Mesendoderm (in vitro differentiated cells): ENCODE measurements around the gene DNAJC25.
A peak's percentile ranks its signal among the peaks of the same experiment; 100 is the strongest.

Experiments used
- DNase-seq: peaks from one replicate; pipeline ENCODE4 v3.0.0; 2013
- H2AK5ac ChIP-seq: 2 replicates; pipeline ENCODE4 v1.6.1; 2013; ENCODE audit warnings: low read length, inconsistent platforms
- H2BK120ac ChIP-seq: 2 replicates; pipeline ENCODE4 v1.6.1; 2013; ENCODE audit warnings: low read depth, mild to moderate bottlenecking, low read length, moderate library complexity, mixed read lengths
- H2BK15ac ChIP-seq: replicated peaks from 2 replicates; pipeline ENCODE4 v1.6.1; 2013; ENCODE audit warnings: low read depth, mild to moderate bottlenecking, moderate library complexity
- H2BK5ac ChIP-seq: 2 replicates; pipeline ENCODE4 v1.6.1; 2013; ENCODE audit warnings: low read length, inconsistent platforms
- H3K18ac ChIP-seq: 2 replicates; pipeline ENCODE4 v1.6.1; 2013; ENCODE audit warnings: mild to moderate bottlenecking, low read length, mixed read lengths
- H3K23ac ChIP-seq: one replicate; pipeline ENCODE4 v1.6.1; 2013; ENCODE audit warnings: low read length
- H3K27ac ChIP-seq: 2 replicates; pipeline ENCODE4 v1.5.1; 2013; ENCODE audit warnings: low read depth, mild to moderate bottlenecking, inconsistent platforms, low read length, moderate library complexity
- H3K27me3 ChIP-seq: 2 replicates; pipeline ENCODE4 v1.6.1; 2013; ENCODE audit warnings: low read length, control low read depth, mild to moderate bottlenecking, inconsistent platforms; ENCODE audit not compliant: insufficient read depth, poor library complexity
- H3K36me3 ChIP-seq: 2 replicates; pipeline ENCODE4 v1.6.1; 2013; ENCODE audit warnings: low read length, inconsistent platforms; ENCODE audit not compliant: control insufficient read depth, insufficient read depth
- H3K4ac ChIP-seq: one replicate; pipeline ENCODE4 v1.6.1; 2013; ENCODE audit warnings: low read depth, mild to moderate bottlenecking, low read length, moderate library complexity
- H3K4me1 ChIP-seq: 2 replicates; pipeline ENCODE4 v1.6.1; 2013; ENCODE audit warnings: low read depth, low read length, inconsistent platforms; ENCODE audit not compliant: control insufficient read depth
- H3K4me2 ChIP-seq: 2 replicates; pipeline ENCODE4 v1.6.1; 2013; ENCODE audit warnings: low read length
- H3K4me3 ChIP-seq: 2 replicates; pipeline ENCODE4 v1.5.1; 2013; ENCODE audit warnings: mild to moderate bottlenecking, low read length
- H3K56ac ChIP-seq: one replicate; pipeline ENCODE4 v1.6.1; 2013; ENCODE audit warnings: low read length
- H3K79me1 ChIP-seq: 2 replicates; pipeline ENCODE4 v1.6.1; 2013; ENCODE audit warnings: low read length, inconsistent platforms
- H3K79me2 ChIP-seq: 2 replicates; pipeline ENCODE4 v1.6.1; 2013; ENCODE audit warnings: mild to moderate bottlenecking, low read length; ENCODE audit not compliant: control insufficient read depth, insufficient read depth
- H3K9ac ChIP-seq: 2 replicates; pipeline ENCODE4 v1.6.1; 2013; ENCODE audit warnings: low read length, inconsistent platforms
- H4K5ac ChIP-seq: one replicate; pipeline ENCODE4 v1.6.1; 2013; ENCODE audit warnings: low read length
- H4K8ac ChIP-seq: one replicate; pipeline ENCODE4 v1.6.1; 2013; ENCODE audit warnings: low read depth, mild to moderate bottlenecking, control low read depth, low read length, moderate library complexity
- WGBS: extraction: QIAGEN DNeasy Blood & Tissue Kit; methylation state at CpG from one replicate; pipeline ENCODE4 v1.1.7; 2013; ENCODE audit warnings: low lambda C conversion rate, missing lambda C conversion rate; ENCODE audit not compliant: insufficient coverage; ENCODE audit errors: extremely low coverage; 5-methylcytosine and 5-hydroxymethylcytosine counted together

DNAJC25 gene

DNA sequence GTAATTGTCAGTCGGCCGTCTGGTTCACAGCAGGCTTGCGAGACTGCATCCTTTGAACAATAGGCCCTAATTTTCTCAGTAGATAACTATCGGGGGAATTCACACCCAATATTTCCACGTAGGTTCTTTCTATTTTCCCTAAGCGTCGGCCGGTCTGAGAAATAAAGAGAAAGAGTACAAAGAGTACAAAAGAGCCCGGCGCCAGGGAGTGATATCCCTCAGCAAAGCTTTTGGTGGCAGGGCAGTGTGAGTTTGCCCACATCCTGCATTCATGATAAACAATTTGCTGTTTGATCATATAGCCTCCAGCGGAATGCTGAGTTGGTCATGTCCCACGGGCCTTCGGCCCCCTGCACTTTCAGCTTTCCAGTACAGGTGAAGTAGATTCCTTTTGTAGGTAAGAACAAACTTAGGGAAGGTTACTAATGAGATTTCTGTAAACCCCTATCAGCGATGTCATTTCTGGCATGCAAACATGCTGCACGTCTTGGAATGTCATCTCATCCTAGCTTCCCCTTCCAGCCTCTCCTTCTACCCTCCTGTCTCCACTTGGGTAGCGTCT is 27.0 kb upstream of the DNAJC25 start:
- Histone ChIP-seq H3K4me3 (no peak overlapping the region), H3K23ac (peak overlapping the region; percentile 98), H3K27me3 (no peaks in the 10 kb centered on the region), H3K79me1 (no peaks in the 10 kb centered on the region), H2BK5ac (peak overlapping the region; percentile 88), H3K56ac (peak overlapping the region; percentile 78), H3K4me1 (peaks cover 7% of the 10 kb centered on the region), H3K4me2 (no peak overlapping the region), H3K27ac (peak overlapping the region; percentile 87), H3K4ac (peak overlapping the region; percentile 82), H3K36me3 (no peaks in the 10 kb centered on the region), H2BK15ac (no peak overlapping the region), H3K79me2 (no peaks in the 10 kb centered on the region), H3K18ac (peak overlapping the region; percentile 64), H4K5ac (no peak overlapping the region), H2BK120ac (no peak overlapping the region), H2AK5ac (peak overlapping the region; percentile 37), H4K8ac (no peak overlapping the region), H3K9ac (peak overlapping the region; percentile 23)
- DNase-seq = peak; percentile 78
- no CpG with 5 or more reads among the region's 16 CpGs for WGBS

DNA sequence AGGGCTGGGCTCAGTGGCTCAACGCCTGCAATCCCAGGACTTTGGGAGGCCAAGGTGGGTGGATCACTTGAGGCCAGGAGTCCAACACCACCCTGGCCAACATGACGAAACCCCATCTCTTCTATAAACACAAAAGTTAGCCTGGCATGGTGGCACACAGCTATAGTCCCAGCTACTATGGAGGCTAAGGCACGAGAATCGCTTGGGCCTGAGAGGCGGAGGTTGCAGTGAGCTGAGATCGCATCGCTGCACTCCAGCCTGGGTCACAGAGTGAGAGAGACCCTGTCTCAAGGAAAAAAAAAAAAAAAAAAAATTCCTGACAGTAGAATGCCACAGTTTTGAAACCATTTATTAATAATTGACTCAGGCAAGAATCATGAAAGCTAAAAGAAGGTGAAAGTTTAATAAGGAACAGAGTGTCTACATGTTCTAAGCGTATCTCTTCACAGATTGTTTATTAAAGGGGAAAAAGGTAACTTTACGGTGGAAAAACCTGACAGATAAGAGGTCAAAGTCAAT is 26.0 kb upstream of the DNAJC25 start:
- no peak overlapping the region for H4K5ac ChIP-seq
- no peak overlapping the region for H2BK15ac ChIP-seq
- DNase-seq = no peak
- no peak overlapping the region for H3K4me2 ChIP-seq
- no peak overlapping the region for H3K23ac ChIP-seq
- H3K79me2 ChIP-seq = no peaks in the 10 kb centered on the region
- no peaks in the 10 kb centered on the region for H3K36me3 ChIP-seq
- no peak overlapping the region for H3K18ac ChIP-seq
- H3K4ac ChIP-seq = no peak overlapping the region
- H3K4me1 ChIP-seq = peaks cover 7% of the 10 kb centered on the region
- WGBS = no CpG with 5 or more reads among the region's 9 CpGs
- H2AK5ac ChIP-seq = no peak overlapping the region
- H2BK5ac ChIP-seq = peak overlapping the region; percentile 17
- H3K27ac ChIP-seq = no peak overlapping the region
- no peaks in the 10 kb centered on the region for H3K79me1 ChIP-seq
- no peak overlapping the region for H2BK120ac ChIP-seq
- H3K56ac ChIP-seq = peak overlapping the region; percentile 27
- no peaks in the 10 kb centered on the region for H3K27me3 ChIP-seq
- H4K8ac ChIP-seq = no peak overlapping the region
- no peak overlapping the region for H3K9ac ChIP-seq
- H3K4me3 ChIP-seq = no peak overlapping the region

DNA sequence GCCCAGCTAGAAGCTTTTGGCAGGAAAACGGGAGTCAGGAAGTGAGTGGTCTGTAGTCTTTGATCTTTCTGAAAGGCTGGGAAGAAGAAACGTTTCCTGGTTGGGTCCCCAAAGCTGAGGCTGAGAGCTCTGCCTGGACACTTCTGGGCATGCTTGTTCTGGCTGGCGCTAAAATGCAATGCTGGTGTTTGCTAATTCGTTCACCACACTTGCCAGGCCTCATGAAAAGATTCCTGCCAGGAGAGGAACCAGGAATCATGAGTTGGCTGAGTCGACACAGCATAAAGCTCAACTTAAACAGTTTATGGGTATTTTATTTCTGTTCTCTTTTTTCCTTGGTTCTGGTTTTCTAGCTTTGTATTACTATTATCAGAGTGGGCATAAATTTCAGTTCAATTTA is 21.0 kb upstream of the DNAJC25 start:
- Histone ChIP-seq H3K27me3 (no peaks in the 10 kb centered on the region), H3K23ac (no peak overlapping the region), H3K79me1 (no peaks in the 10 kb centered on the region), H4K8ac (no peak overlapping the region), H3K27ac (no peak overlapping the region), H3K4me3 (no peak overlapping the region), H2BK15ac (no peak overlapping the region), H3K36me3 (no peaks in the 10 kb centered on the region), H3K79me2 (no peaks in the 10 kb centered on the region), H2AK5ac (no peak overlapping the region), H3K4me2 (no peak overlapping the region), H2BK120ac (no peak overlapping the region), H3K9ac (no peak overlapping the region), H3K18ac (no peak overlapping the region), H2BK5ac (no peak overlapping the region), H3K56ac (no peak overlapping the region), H3K4me1 (no peaks in the 10 kb centered on the region), H3K4ac (no peak overlapping the region), H4K5ac (no peak overlapping the region)
- DNase-seq = no peak
- WGBS = no CpG with 5 or more reads among the region's 5 CpGs

DNA sequence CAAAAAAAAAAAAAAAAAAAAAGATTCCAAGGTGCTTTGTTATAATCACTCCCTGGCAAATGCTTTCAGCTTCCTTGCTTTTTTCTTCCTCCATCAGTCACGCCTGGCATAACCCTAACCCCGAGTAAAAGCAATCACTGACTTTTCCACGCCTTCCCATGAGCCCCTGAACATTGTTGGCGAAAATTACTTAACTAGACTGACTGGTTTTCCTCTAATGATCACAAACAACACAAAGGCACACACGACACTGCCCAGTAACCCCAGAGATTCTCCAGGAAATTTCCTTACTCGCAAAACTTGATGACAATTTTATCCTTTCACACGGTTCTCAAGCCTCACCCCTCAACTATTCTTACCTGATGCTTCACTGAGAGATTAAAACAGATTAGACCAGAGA is 20.3 kb upstream of the DNAJC25 start:
- no peak overlapping the region for H4K5ac ChIP-seq
- H3K4me3 ChIP-seq = no peak overlapping the region
- H2AK5ac ChIP-seq = no peak overlapping the region

DNA sequence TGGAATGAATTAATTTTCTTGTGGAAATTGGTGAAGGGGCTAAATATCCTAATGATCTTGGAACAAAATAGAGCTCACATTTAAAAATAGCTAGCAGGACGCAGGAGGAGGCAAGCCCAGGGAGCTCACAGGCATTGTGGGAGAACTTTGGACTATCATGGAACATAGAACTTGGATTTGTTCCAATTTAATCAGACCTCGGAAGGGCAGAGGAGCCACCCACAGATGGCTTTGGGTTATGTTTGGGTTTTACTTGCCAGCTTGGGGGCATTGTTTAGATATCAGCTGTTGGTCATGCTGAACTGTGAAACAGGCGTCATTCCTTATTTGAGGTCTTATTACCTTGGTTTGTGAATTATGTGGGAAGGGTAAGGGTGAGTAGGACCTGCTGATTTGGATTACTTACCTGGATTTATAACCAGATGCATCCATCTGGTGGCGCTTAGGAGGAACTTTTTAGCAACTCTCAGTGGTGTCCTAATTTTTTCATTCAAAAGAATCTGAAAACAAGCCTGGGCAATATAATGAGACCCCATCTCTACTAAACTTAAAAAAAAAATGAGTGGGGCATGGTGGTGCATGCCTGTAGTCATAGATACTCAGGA is 17.6 kb upstream of the DNAJC25 start:
- no peak overlapping the region for H3K27ac ChIP-seq
- H3K36me3 ChIP-seq = no peaks in the 10 kb centered on the region
- H3K79me1 ChIP-seq = no peaks in the 10 kb centered on the region
- no peak overlapping the region for H4K8ac ChIP-seq
- WGBS = no CpG with 5 or more reads among the region's 4 CpGs
- no peak overlapping the region for H3K4ac ChIP-seq
- no peaks in the 10 kb centered on the region for H3K27me3 ChIP-seq
- H3K9ac ChIP-seq = no peak overlapping the region
- no peak overlapping the region for H3K4me2 ChIP-seq
- H3K79me2 ChIP-seq = no peaks in the 10 kb centered on the region
- no peak overlapping the region for H3K4me3 ChIP-seq
- H2BK5ac ChIP-seq = no peak overlapping the region
- H2BK15ac ChIP-seq = no peak overlapping the region
- H3K23ac ChIP-seq = no peak overlapping the region
- H3K56ac ChIP-seq = no peak overlapping the region
- no peak overlapping the region for H2AK5ac ChIP-seq
- H3K4me1 ChIP-seq = no peaks in the 10 kb centered on the region
- no peak overlapping the region for H3K18ac ChIP-seq
- no peak overlapping the region for H2BK120ac ChIP-seq
- no peak overlapping the region for H4K5ac ChIP-seq
- DNase-seq = no peak

More for the DNA sequence above, 20.3 kb upstream of the DNAJC25 start:
- no peak overlapping the region for H4K8ac ChIP-seq
- no peak for DNase-seq
- no peak overlapping the region for H2BK5ac ChIP-seq
- H3K23ac ChIP-seq = no peak overlapping the region
- no peaks in the 10 kb centered on the region for H3K27me3 ChIP-seq
- no peak overlapping the region for H3K27ac ChIP-seq
- no peaks in the 10 kb centered on the region for H3K79me2 ChIP-seq
- no peak overlapping the region for H3K9ac ChIP-seq
- no peaks in the 10 kb centered on the region for H3K79me1 ChIP-seq
- H3K4ac ChIP-seq = no peak overlapping the region
- H2BK120ac ChIP-seq = no peak overlapping the region
- no peak overlapping the region for H3K56ac ChIP-seq
- no peaks in the 10 kb centered on the region for H3K4me1 ChIP-seq
- WGBS = no CpG with 5 or more reads among the region's 7 CpGs
- H2BK15ac ChIP-seq = no peak overlapping the region
- no peak overlapping the region for H3K18ac ChIP-seq
- no peaks in the 10 kb centered on the region for H3K36me3 ChIP-seq
- no peak overlapping the region for H3K4me2 ChIP-seq

DNA sequence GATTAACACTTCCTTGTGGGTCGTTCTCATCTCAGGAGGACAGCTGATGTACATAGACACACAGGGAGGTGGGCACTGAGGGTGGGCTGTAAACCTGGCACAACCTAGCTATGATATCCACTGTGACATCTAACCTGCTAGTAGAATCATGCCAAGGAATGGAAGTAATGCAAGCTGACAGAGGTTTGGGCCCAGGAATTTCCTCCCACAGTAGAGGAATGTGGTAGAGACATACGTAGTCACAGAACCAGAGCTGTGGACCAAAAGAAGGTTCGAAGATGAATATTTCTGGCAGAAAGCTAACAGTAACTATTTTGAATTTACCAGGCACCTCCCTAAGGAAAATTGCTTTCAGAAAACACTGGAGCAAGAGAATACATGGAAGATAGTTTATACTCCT is 15.2 kb upstream of the DNAJC25 start:
- Histone ChIP-seq H3K23ac (no peak overlapping the region), H4K8ac (no peak overlapping the region), H3K27ac (no peak overlapping the region), H4K5ac (no peak overlapping the region), H2BK5ac (no peak overlapping the region), H3K79me1 (no peaks in the 10 kb centered on the region), H3K4me2 (no peak overlapping the region), H3K36me3 (no peaks in the 10 kb centered on the region), H3K4ac (no peak overlapping the region), H2AK5ac (no peak overlapping the region), H3K4me1 (no peaks in the 10 kb centered on the region), H3K4me3 (no peak overlapping the region), H3K18ac (no peak overlapping the region), H3K79me2 (no peaks in the 10 kb centered on the region), H3K27me3 (no peaks in the 10 kb centered on the region), H2BK15ac (no peak overlapping the region), H3K56ac (no peak overlapping the region), H3K9ac (no peak overlapping the region), H2BK120ac (no peak overlapping the region)
- DNase-seq = no peak
- WGBS = no CpG with 5 or more reads among the region's 3 CpGs
